GM18508 (cell line): ENCODE results near the gene XYLT1.

Experiments
- ATAC-seq: cut with Tn5 transposase; IDR thresholded peaks from one replicate; pipeline ENCODE4 v1.9.1; 2021; ENCODE audit warnings: moderate number of reproducible peaks; ENCODE audit not compliant: insufficient read depth, unreplicated experiment

XYLT1 gene

GRCh38 chr16:17177959-17178905 lies 292.5 kb downstream of the XYLT1 start:
- no peak for ATAC-seq

- ATAC-seq = no peak
Measured at GRCh38 chr16:17177242-17177958, 293.4 kb downstream of the XYLT1 start.

GRCh38 chr16:17176199-17176598 lies 294.6 kb downstream of the XYLT1 start:
- no peak for ATAC-seq

GRCh38 chr16:17173281-17173680 lies 297.5 kb downstream of the XYLT1 start:
- ATAC-seq = no peak

- ATAC-seq = no peak
Measured at GRCh38 chr16:17171250-17172143, 299.3 kb downstream of the XYLT1 start.

- no peak for ATAC-seq
Measured at GRCh38 chr16:17170435-17170834, 300.3 kb downstream of the XYLT1 start.

GRCh38 chr16:17168181-17168580 lies 302.6 kb downstream of the XYLT1 start:
- no peak for ATAC-seq

- ATAC-seq = no peak
Measured at GRCh38 chr16:17166095-17166494, 304.7 kb downstream of the XYLT1 start.

- no peak for ATAC-seq
Measured at GRCh38 chr16:17162560-17162959, 308.2 kb downstream of the XYLT1 start.

GRCh38 chr16:17160920-17161431 lies 309.8 kb downstream of the XYLT1 start:
- ATAC-seq = no peak

GRCh38 chr16:17160285-17160853 lies 310.4 kb downstream of the XYLT1 start:
- ATAC-seq = no peak

- no peak for ATAC-seq
Measured at GRCh38 chr16:17159617-17160016, 311.1 kb downstream of the XYLT1 start.

GRCh38 chr16:17155936-17156335 lies 314.8 kb downstream of the XYLT1 start:
- no peak for ATAC-seq

- ATAC-seq = no peak
Measured at GRCh38 chr16:17155485-17155884, 315.3 kb downstream of the XYLT1 start.

- ATAC-seq = no peak
Measured at GRCh38 chr16:17154981-17155380, 315.8 kb downstream of the XYLT1 start.

GRCh38 chr16:17152311-17152710 lies 318.4 kb downstream of the XYLT1 start:
- ATAC-seq = no peak

GRCh38 chr16:17151335-17151734 lies 319.4 kb downstream of the XYLT1 start:
- no peak for ATAC-seq

- no peak for ATAC-seq
Measured at GRCh38 chr16:17149904-17150483, 320.8 kb downstream of the XYLT1 start.

- ATAC-seq = no peak
Measured at GRCh38 chr16:17147942-17148341, 322.8 kb downstream of the XYLT1 start.

- no peak for ATAC-seq
Measured at GRCh38 chr16:17145029-17145428, 325.7 kb downstream of the XYLT1 start.
